K562 (cell line): ENCODE results near the gene METRN. TPM values are rescaled to one million over a fixed set of nuclear protein-coding genes. Genes with fewer than 3 reads are reported as not detected.

ENCODE experiments used
- CHD2 ChIP-seq: IDR thresholded peaks from 2 replicates; pipeline ENCODE4 v1.6.1; 2011; ENCODE audit warnings: low read depth, low read length
- ELK3 ChIP-seq: fragments of 450-650 bp; formaldehyde crosslinking; IDR thresholded peaks from 2 replicates; pipeline ENCODE4 v1.4.0; 2020; ENCODE audit warnings: mild to moderate bottlenecking
- EP300 ChIP-seq: IDR thresholded peaks from 2 replicates; pipeline ENCODE4 v1.6.1; 2012; ENCODE audit warnings: low read length, improper control_type of control experiment
- MTA2 ChIP-seq: fragments of 450-650 bp; IDR thresholded peaks from 2 replicates; pipeline ENCODE4 v1.6.1; 2016; ENCODE audit warnings: low read depth
- NFE2 ChIP-seq: IDR thresholded peaks from 2 replicates; pipeline ENCODE4 v1.6.1; 2014; ENCODE audit warnings: antibody characterized with exemption, low read depth
- NFRKB ChIP-seq: fragments of 450-650 bp; IDR thresholded peaks from 2 replicates; pipeline ENCODE4 v1.6.1; 2016; ENCODE audit warnings: low read depth
- NR1H2 ChIP-seq: sonication (generic); formaldehyde crosslinking; IDR thresholded peaks from 2 replicates; pipeline ENCODE4 v1.4.0; 2020; ENCODE audit warnings: mild to moderate bottlenecking, missing genetic modification reagents
- RBM25 ChIP-seq: fragments of 200-400 bp; formaldehyde crosslinking; IDR thresholded peaks from 2 replicates; pipeline ENCODE4 v1.6.1; 2018; ENCODE audit warnings: low read length, low read depth, moderate library complexity; ENCODE audit not compliant: severe bottlenecking
- SMARCA5 ChIP-seq: fragments of 450-650 bp; IDR thresholded peaks from 2 replicates; pipeline ENCODE4 v1.6.1; 2016
- SMARCC2 ChIP-seq: fragments of 450-650 bp; IDR thresholded peaks from 2 replicates; pipeline ENCODE4 v1.6.1; 2017; ENCODE audit warnings: antibody characterized with exemption, moderate library complexity, mild to moderate bottlenecking, low read depth
- UBTF ChIP-seq, 2 experiments: IDR thresholded peaks; 2 replicates each; pipeline ENCODE4 v1.6.1; 2012; ENCODE audit warnings: improper control_type of control experiment in 2 of 2, low read depth in 2 of 2, low read length in 2 of 2, borderline replicate concordance in 1 of 2
- WHSC1 ChIP-seq: IDR thresholded peaks from one replicate; pipeline ENCODE4 v1.6.1; 2012; ENCODE audit warnings: low read length, control low read depth, inconsistent platforms
- ZNF174 ChIP-seq: fragments of 250-450 bp; sonication (Bioruptor Pico); IDR thresholded peaks from 2 replicates; pipeline ENCODE4 v1.4.0; 2020; ENCODE audit warnings: mild to moderate bottlenecking
- ZNF655 ChIP-seq: fragments of 250-450 bp; sonication (Bioruptor Pico); IDR thresholded peaks from 2 replicates; pipeline ENCODE4 v1.5.0; 2021
- ZNF76 ChIP-seq: fragments of 250-450 bp; sonication (Bioruptor Pico); IDR thresholded peaks from 2 replicates; pipeline ENCODE4 v1.4.0; 2020; ENCODE audit warnings: mild to moderate bottlenecking, moderate library complexity, borderline replicate concordance
- ZNF764 ChIP-seq: fragments of 250-450 bp; sonication (Bioruptor Pico); IDR thresholded peaks from 2 replicates; pipeline ENCODE4 v1.4.0; 2020; ENCODE audit warnings: low read depth, mild to moderate bottlenecking, moderate library complexity
- ZNF766 ChIP-seq: fragments of 200-800 bp; sonication (Bioruptor generic); conservative IDR thresholded peaks from 2 replicates; pipeline ENCODE4 v1.6.1; 2016; ENCODE audit warnings: missing genetic modification characterization, missing compliant biosample characterization
- ZNF778 ChIP-seq: fragments of 450-650 bp; formaldehyde crosslinking; IDR thresholded peaks from 2 replicates; pipeline ENCODE4 v1.4.0; 2020; ENCODE audit warnings: mild to moderate bottlenecking, moderate library complexity
- polyA plus RNA-seq, 8 experiments: library from polyadenylated mRNA; depleted of rRNA in 4 of 8; stranded (reverse) in 5 of 8; unstranded in 3 of 8; fragments of >200 nt; fragmentation: Nextera tagmentation in 2 of 8; fragmentation: Illumina TruSeq in 1 of 8; extraction: Ambion mirVana in 2 of 8; extraction: Trizol in 1 of 8; gene quantifications; 2 replicates each; pipeline versions ENCODE4 v1.2.1 to v1.2.3, GENCODE V29; 2011 to 2014; ENCODE audit warnings: inconsistent platforms in 1 of 8, missing spikeins in 1 of 8
- total RNA-seq, 7 experiments: library from RNA; depleted of rRNA in 6 of 7; stranded (reverse); fragments of >200 nt in 6 of 7; fragmentation: Illumina TruSeq in 2 of 7; extraction: Trizol in 2 of 7; gene quantifications; 2 replicates each; pipeline versions ENCODE4 v1.2.1 to v1.2.3, GENCODE V29; 2011 to 2021; ENCODE audit warnings: low replicate concordance in 1 of 7

METRN gene
- total and polyA plus RNA-seq, 9 of the 15 experiments (the other 6 are each of a cell fraction or from before 2014, with no cell fraction given) = 0.20 to 89.8 (median 15.4) TPM

- TF ChIP-seq NR1H2 (CRISPR knock-in tag) (no peak), CHD2 (no peak), ZNF655 (no peak), RBM25 (peak; percentile 69), ZNF174 (CRISPR knock-in tag) (no peak), ZNF778 (CRISPR knock-in tag) (no peak), ELK3 (no peak), SMARCA5 (no peak), MTA2 (no peak), WHSC1 (no peak), EP300 (no peak), UBTF (IDR thresholded peaks at IDR 0.05; ENCODE audit: borderline replicate concordance in 1 of 2, low read depth in 2 of 2, low read length in 2 of 2) (no peak), ZNF76 (no peak), SMARCC2 (no peak), ZNF766 (CRISPR knock-in tag) (no peak), ZNF764 (CRISPR knock-in tag) (no peak), NFRKB (no peak), NFE2 (peak; percentile 37)
These were observed 8.1 kb downstream of the METRN start (continued) for GRCh38 chr16:722835-723633.
